T-cell (primary cell): Measurements from ENCODE around the gene HLA-DOA. TPM values are rescaled to one million over a fixed set of nuclear protein-coding genes. Genes with fewer than 3 reads are reported as not detected.

ENCODE experiments used
- ATAC-seq, 4 experiments: fragments of 200-7000 bp in 3 of 4; fragments of 150-1000 bp in 1 of 4; cut with Tn5 transposase; replicated peaks in 1 of 4; 1 replicate in 3 of 4; 2 replicates in 1 of 4; pipeline ENCODE4 v1.10.0; 2021; ENCODE audit warnings: moderate library complexity in 3 of 4, mild to moderate bottlenecking in 2 of 4, moderate number of reproducible peaks in 1 of 4
- CTCF ChIA-PET, 2 donors: fragments of 300-600 bp; sonication (Branson Sonifier 250); formaldehyde crosslinking; loops; one replicate each; lab custom pipeline; 2022; ENCODE audit warnings: antibody characterized with exemption in 2 of 2; lab: Charles Lee
- POLR2A ChIA-PET, 2 donors: fragments of 300-600 bp; sonication (Branson Sonifier 250); formaldehyde crosslinking; loops; one replicate each; lab custom pipeline; 2022; ENCODE audit warnings: antibody characterized with exemption in 2 of 2; lab: Charles Lee
- DNase-seq, 35 experiments: peaks; one replicate each; pipeline versions ENCODE4 v3.0.0 to v3.0.0-alpha.2; 2013 to 2023
- H3K27ac ChIP-seq: one replicate; pipeline ENCODE4 v1.5.1; 2013; ENCODE audit warnings: low read length
- H3K27me3 ChIP-seq, 2 experiments: replicated peaks in 1 of 2; 1 replicate in 1 of 2; 2 replicates in 1 of 2; pipeline versions ENCODE4 v1.6.1 to v1.7.0; 2013; ENCODE audit warnings: low read length in 1 of 2, mixed read lengths in 1 of 2; ENCODE audit not compliant: control insufficient read depth in 2 of 2, insufficient read depth in 2 of 2; ENCODE audit errors: extremely low read depth in 1 of 2
- H3K36me3 ChIP-seq, 2 donors: 1 replicate in 1 of 2; 2 replicates in 1 of 2; pipeline versions ENCODE4 v1.6.1 to v1.7.0; 2013; ENCODE audit warnings: low read length in 1 of 2; ENCODE audit not compliant: control insufficient read depth in 2 of 2, insufficient read depth in 1 of 2; ENCODE audit errors: extremely low read depth in 1 of 2
- H3K4me1 ChIP-seq, 2 experiments: 1 replicate in 1 of 2; 2 replicates in 1 of 2; pipeline versions ENCODE4 v1.6.1 to v1.7.0; 2013; ENCODE audit warnings: low read length in 2 of 2, mixed read lengths in 1 of 2; ENCODE audit not compliant: insufficient read depth in 2 of 2, control insufficient read depth in 1 of 2; ENCODE audit errors: extremely low read depth in 1 of 2
- H3K4me3 ChIP-seq, 2 donors: 1 replicate in 1 of 2; 2 replicates in 1 of 2; pipeline versions ENCODE4 v1.5.1 to v1.7.0; 2013; ENCODE audit warnings: mild to moderate bottlenecking in 2 of 2, low read length in 1 of 2, moderate library complexity in 1 of 2; ENCODE audit not compliant: control insufficient read depth in 1 of 2; ENCODE audit errors: extremely low read depth in 1 of 2
- H3K9me3 ChIP-seq: 2 replicates; pipeline ENCODE4 v1.7.0; 2013
- H3K27ac Mint-ChIP-seq, 2 donors: one replicate each; pipeline ENCODE4 v1.8.0; 2020 to 2021; ENCODE audit warnings: mild to moderate bottlenecking in 2 of 2, mixed read lengths in 2 of 2
- H3K27me3 Mint-ChIP-seq, 2 donors: one replicate each; pipeline ENCODE4 v1.8.0; 2021 to 2022; ENCODE audit warnings: mixed read lengths in 2 of 2
- H3K36me3 Mint-ChIP-seq: one replicate; pipeline ENCODE4 v1.8.0; 2021; ENCODE audit warnings: mixed read lengths
- H3K4me1 Mint-ChIP-seq, 3 donors: one replicate each; pipeline ENCODE4 v1.8.0; 2020 to 2022; ENCODE audit warnings: mixed read lengths in 3 of 3, mild to moderate bottlenecking in 1 of 3
- H3K4me3 Mint-ChIP-seq, 3 donors: one replicate each; pipeline ENCODE4 v1.8.0; 2020 to 2022; ENCODE audit warnings: mild to moderate bottlenecking in 3 of 3, mixed read lengths in 3 of 3, moderate library complexity in 3 of 3
- H3K9me3 Mint-ChIP-seq, 3 donors: one replicate each; pipeline ENCODE4 v1.8.0; 2020 to 2022; ENCODE audit warnings: mixed read lengths in 3 of 3
- WGBS: methylation state at CpG from one replicate; pipeline ENCODE4 v1.1.5; 2013; ENCODE audit warnings: missing lambda C conversion rate; ENCODE audit not compliant: insufficient coverage; 5-methylcytosine and 5-hydroxymethylcytosine counted together
- total RNA-seq, 35 experiments: library from RNA in 6 of 35; stranded (reverse) in 6 of 35; fragments of 120-200 nt in 1 of 35; gene quantifications; one replicate each; pipeline versions ENCODE4 v1.2.1 to v1.2.4 and lab custom pipeline; 2013 to 2026

Gene HLA-DOA
- total RNA-seq, 5 donors from 2014 or later (not counting 1 experiment from before 2014, with no cell fraction given) = 6.1 to 17.0 (median 13.4) TPM

GRCh38 chr6:32983493-32983848 lies 25.9 kb downstream of the HLA-DOA start:
- Histone ChIP-seq H3K4me1 (peaks cover 0 to 12% of the 10 kb centered on the region in 2 experiments), H3K9me3 (no peaks in the 10 kb centered on the region), H3K27ac (no peak overlapping the region), H3K27me3 (no peaks in the 10 kb centered on the region), H3K36me3 (peaks cover 2 to 33% of the 10 kb centered on the region in 2 donors), H3K4me3 (no peak overlapping the region)
- Mint-ChIP-seq H3K27ac (peak overlapping the region; percentile 50 to 83), H3K27me3 (no peaks in the 10 kb centered on the region), H3K9me3 (no peaks in the 10 kb centered on the region), H3K4me1 (peaks cover 27 to 44% (median 35%) of the 10 kb centered on the region in 3 donors), H3K4me3 (no peak overlapping the region), H3K36me3 (peaks cover 23% of the 10 kb centered on the region)
- DNase-seq (no peak), ATAC-seq (no peak)
- WGBS = 100% methylated on average over 1 of the region's 1 CpG
- ChIA-PET POLR2A (interaction anchor here in 1 of 2 donors (0.6 to 2.5 kb wide), 4 partner anchors 12 to 145 kb away, joined by 3 to 17 read pairs (median 4); no protein-coding TSS in a partner anchor), CTCF (interaction anchor here (0.9 to 6.0 kb wide), 14 partner anchors 8 to 138 kb away, joined by 3 to 124 read pairs (median 14); partner anchors contain the start of genes HLA-DMA (in 2 of the 2), BRD2 (in 1 of the 2) and HLA-DMB (in 1 of the 2))

DNA sequence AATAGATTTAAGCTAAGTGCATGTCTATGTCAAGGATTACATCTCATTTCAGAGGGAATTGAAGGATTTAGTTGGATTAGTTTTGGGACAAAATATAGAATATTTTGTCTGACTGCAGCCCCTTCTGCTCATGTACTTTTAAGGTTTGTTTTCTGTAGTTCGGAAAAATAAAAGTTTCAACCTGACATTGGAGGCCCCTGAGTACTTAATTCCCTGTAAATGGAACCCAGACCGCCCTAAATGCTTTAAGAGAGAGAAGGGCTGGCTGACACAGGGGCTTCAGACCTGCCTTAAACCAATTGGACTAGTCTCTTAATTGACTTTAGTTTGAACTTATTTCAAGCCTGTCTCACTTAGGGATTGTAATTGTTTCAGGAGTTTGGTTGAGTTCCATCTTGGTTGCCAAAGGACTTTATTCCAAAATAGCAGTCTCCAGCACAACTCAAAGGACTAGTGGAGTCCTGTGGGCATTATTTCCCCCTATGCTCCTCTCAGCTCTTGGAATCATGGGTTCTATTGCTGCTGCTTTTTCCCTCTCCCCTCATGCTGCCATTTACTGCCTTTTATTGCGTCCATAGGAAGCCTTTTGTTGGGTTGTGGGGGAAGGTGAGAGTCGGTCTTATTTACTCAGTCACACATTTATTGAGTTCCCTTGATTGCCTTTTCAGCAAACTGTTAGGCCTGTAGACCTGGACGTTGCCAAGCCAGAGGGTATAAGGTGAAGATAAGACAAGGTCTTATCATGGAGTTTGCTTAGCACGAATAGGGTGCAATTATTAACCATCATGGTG lies 26.5 kb downstream of the HLA-DOA start:
- H3K4me1 ChIP-seq = peaks cover 0 to 17% of the 10 kb centered on the region in 2 experiments
- WGBS = no CpG with 5 or more reads among the region's 6 CpGs
- CTCF ChIA-PET = interaction anchor here (0.6 to 6.0 kb wide), 10 partner anchors 7 to 115 kb away, joined by 3 to 124 read pairs (median 16); partner anchors contain the start of genes BRD2 (in 1 of the 2) and HLA-DMA (in 1 of the 2)
- DNase-seq (no peak), ATAC-seq (no peak)
- peaks cover 2 to 38% of the 10 kb centered on the region in 2 donors for H3K36me3 ChIP-seq
- H3K27me3 ChIP-seq = no peaks in the 10 kb centered on the region
- POLR2A ChIA-PET = interaction anchor here (0.6 to 2.5 kb wide), 4 partner anchors 11 to 1540 kb away, joined by 3 to 17 read pairs (median 4); partner anchors contain the start of gene TAP2 (in 1 of the 2)
- Mint-ChIP-seq H3K4me1 (peaks cover 28 to 49% (median 39%) of the 10 kb centered on the region in 3 donors), H3K27ac (peak overlapping the region in 1 of 2 donors; percentile 19), H3K27me3 (no peaks in the 10 kb centered on the region), H3K36me3 (peaks cover 29% of the 10 kb centered on the region), H3K4me3 (no peak overlapping the region), H3K9me3 (no peaks in the 10 kb centered on the region)
- no peak overlapping the region for H3K4me3 ChIP-seq
- H3K9me3 ChIP-seq = no peaks in the 10 kb centered on the region
- H3K27ac ChIP-seq = no peak overlapping the region

- Mint-ChIP-seq H3K4me1 (peaks cover 35 to 56% (median 46%) of the 10 kb centered on the region in 3 donors), H3K4me3 (no peak overlapping the region), H3K27ac (peak overlapping the region; percentile 4 to 17), H3K9me3 (no peaks in the 10 kb centered on the region), H3K27me3 (no peaks in the 10 kb centered on the region), H3K36me3 (peaks cover 36% of the 10 kb centered on the region)
- ChIA-PET POLR2A (interaction anchor here (0.6 to 2.4 kb wide), 3 partner anchors 10 to 1540 kb away, joined by 3 to 22 read pairs (median 4); partner anchors contain the start of gene TAP2 (in 1 of the 2)), CTCF (interaction anchor here (0.6 to 6.0 kb wide), 5 partner anchors 8 to 48 kb away, joined by 3 to 124 read pairs (median 5); partner anchors contain the start of genes BRD2 (in 1 of the 2) and HLA-DMA (in 1 of the 2))
- no peaks in the 10 kb centered on the region for H3K9me3 ChIP-seq
- ATAC-seq = no peak
- no peak overlapping the region for H3K27ac ChIP-seq
- H3K27me3 ChIP-seq = no peaks in the 10 kb centered on the region
- DNase-seq = no peak
- no peak overlapping the region for H3K4me3 ChIP-seq
- WGBS = 56% methylated on average over 4 of the region's 8 CpGs
- peaks cover 0 to 23% of the 10 kb centered on the region in 2 experiments for H3K4me1 ChIP-seq
- peaks cover 2 to 45% of the 10 kb centered on the region in 2 donors for H3K36me3 ChIP-seq
Observed at GRCh38 chr6:32982084-32982701, 27.2 kb downstream of the HLA-DOA start.

DNA sequence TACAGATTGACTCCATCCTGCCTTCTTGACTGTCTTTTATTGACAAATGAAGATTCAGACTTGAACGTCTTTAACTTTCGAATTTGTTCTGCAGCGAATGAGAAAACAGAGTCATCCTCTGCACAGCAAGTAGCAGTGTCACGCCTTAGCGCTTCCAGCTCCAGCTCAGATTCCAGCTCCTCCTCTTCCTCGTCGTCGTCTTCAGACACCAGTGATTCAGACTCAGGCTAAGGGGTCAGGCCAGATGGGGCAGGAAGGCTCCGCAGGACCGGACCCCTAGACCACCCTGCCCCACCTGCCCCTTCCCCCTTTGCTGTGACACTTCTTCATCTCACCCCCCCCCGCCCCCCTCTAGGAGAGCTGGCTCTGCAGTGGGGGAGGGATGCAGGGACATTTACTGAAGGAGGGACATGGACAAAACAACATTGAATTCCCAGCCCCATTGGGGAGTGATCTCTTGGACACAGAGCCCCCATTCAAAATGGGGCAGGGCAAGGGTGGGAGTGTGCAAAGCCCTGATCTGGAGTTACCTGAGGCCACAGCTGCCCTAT lies 28.8 kb downstream of the HLA-DOA start:
- ATAC-seq = no peak
- 91% methylated on average over 5 of the region's 11 CpGs for WGBS
- H3K27me3 Mint-ChIP-seq = no peaks in the 10 kb centered on the region
- no peak overlapping the region for H3K27ac Mint-ChIP-seq
- H3K4me1 Mint-ChIP-seq = peaks cover 52 to 73% (median 62%) of the 10 kb centered on the region in 3 donors
- CTCF ChIA-PET = interaction anchor here (0.9 to 6.0 kb wide), 11 partner anchors 9 to 109 kb away, joined by 3 to 124 read pairs (median 4); partner anchors contain the start of genes HLA-DMA (in 1 of the 2) and HLA-DPB1 (in 1 of the 2)
- peaks cover 8 to 38% of the 10 kb centered on the region in 2 experiments for H3K4me1 ChIP-seq
- POLR2A ChIA-PET = interaction anchor here (0.8 to 2.4 kb wide), 4 partner anchors 9 to 11 kb away, joined by 3 to 22 read pairs (median 7); no protein-coding TSS in a partner anchor
- no peak for DNase-seq
- H3K4me3 Mint-ChIP-seq = no peak overlapping the region
- no peaks in the 10 kb centered on the region for H3K27me3 ChIP-seq
- no peak overlapping the region for H3K4me3 ChIP-seq
- peaks cover 2 to 62% of the 10 kb centered on the region in 2 donors for H3K36me3 ChIP-seq
- no peaks in the 10 kb centered on the region for H3K9me3 ChIP-seq
- H3K27ac ChIP-seq = peak overlapping the region; percentile 3
- H3K9me3 Mint-ChIP-seq = no peaks in the 10 kb centered on the region
- peaks cover 52% of the 10 kb centered on the region for H3K36me3 Mint-ChIP-seq

DNA sequence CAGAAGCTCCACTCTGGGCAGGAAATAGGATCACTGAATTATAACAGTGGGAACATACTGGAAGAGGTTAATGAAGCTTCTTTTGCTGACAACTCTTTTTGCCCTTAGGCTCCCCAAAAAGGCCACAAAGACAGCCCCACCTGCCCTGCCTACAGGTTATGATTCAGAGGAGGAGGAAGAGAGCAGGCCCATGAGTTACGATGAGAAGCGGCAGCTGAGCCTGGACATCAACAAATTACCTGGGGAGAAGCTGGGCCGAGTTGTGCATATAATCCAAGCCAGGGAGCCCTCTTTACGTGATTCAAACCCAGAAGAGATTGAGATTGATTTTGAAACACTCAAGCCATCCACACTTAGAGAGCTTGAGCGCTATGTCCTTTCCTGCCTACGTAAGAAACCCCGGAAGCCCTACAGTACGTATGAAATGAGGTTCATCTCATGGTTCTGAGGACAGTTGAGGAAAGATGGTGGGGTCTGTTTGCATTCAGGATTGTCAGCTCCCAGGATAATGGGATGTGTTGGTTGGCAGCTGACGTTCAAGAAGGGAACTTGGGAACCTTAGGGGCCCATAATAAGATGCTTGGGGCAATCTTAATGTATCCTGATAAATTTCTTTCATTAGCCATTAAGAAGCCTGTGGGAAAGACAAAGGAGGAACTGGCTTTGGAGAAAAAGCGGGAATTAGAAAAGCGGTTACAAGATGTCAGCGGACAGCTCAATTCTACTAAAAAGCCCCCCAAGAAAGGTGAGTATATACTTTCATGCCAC lies 29.5 kb downstream of the HLA-DOA start:
- peak overlapping the region; percentile 19 to 34 for H3K27ac Mint-ChIP-seq
- no peak overlapping the region for H3K4me3 ChIP-seq
- WGBS = 83% methylated on average over 2 of the region's 12 CpGs
- H3K9me3 ChIP-seq = no peaks in the 10 kb centered on the region
- peaks cover 58 to 76% (median 67%) of the 10 kb centered on the region in 3 donors for H3K4me1 Mint-ChIP-seq
- peaks cover 2 to 68% of the 10 kb centered on the region in 2 donors for H3K36me3 ChIP-seq
- H3K4me3 Mint-ChIP-seq = no peak overlapping the region
- no peak for ATAC-seq
- H3K27me3 ChIP-seq = no peaks in the 10 kb centered on the region
- no peaks in the 10 kb centered on the region for H3K27me3 Mint-ChIP-seq
- ChIA-PET POLR2A (interaction anchor here (0.6 to 2.4 kb wide), 5 partner anchors 8 to 798 kb away, joined by 3 to 22 read pairs (median 4); no protein-coding TSS in a partner anchor), CTCF (interaction anchor here (0.5 to 6.0 kb wide), 8 partner anchors 8 to 217 kb away, joined by 3 to 124 read pairs (median 6); partner anchors contain the start of gene HLA-DMA (in 1 of the 2))
- peak overlapping the region; percentile 3 for H3K27ac ChIP-seq
- H3K4me1 ChIP-seq = peaks cover 14 to 40% of the 10 kb centered on the region in 2 experiments
- H3K9me3 Mint-ChIP-seq = no peaks in the 10 kb centered on the region
- H3K36me3 Mint-ChIP-seq = peaks cover 59% of the 10 kb centered on the region
- DNase-seq = no peak
